Karpas-422 (cell line): ENCODE measurements around the gene AS3MT. TPM values are rescaled to one million over a fixed set of nuclear protein-coding genes. Genes with fewer than 3 reads are reported as not detected.
A peak's percentile ranks its signal among the peaks of the same experiment; 100 is the strongest.
"Not testable (repeated sequence)": the region's sequence is repeated elsewhere in the genome, so short reads cannot be mapped to it uniquely, and the experiment has no call there.

Experiments
- DNase-seq: peaks from one replicate; pipeline ENCODE4 v3.0.0-alpha.2; 2015
- H2AFZ ChIP-seq: fragments of 200-600 bp; sonication (generic); 2 replicates; pipeline ENCODE4 v1.6.1; 2014; ENCODE audit warnings: antibody characterized with exemption, low read length, mixed read lengths
- H3K27ac ChIP-seq: fragments of 200-600 bp; sonication (generic); 2 replicates; pipeline ENCODE4 v1.5.1; 2014; ENCODE audit warnings: mild to moderate bottlenecking, low read length, moderate library complexity
- H3K27me3 ChIP-seq: fragments of 200-600 bp; sonication (generic); 2 replicates; pipeline ENCODE4 v1.6.1; 2014; ENCODE audit warnings: low read length, mixed read lengths
- H3K36me3 ChIP-seq: fragments of 200-600 bp; sonication (generic); 2 replicates; pipeline ENCODE4 v1.6.1; 2014; ENCODE audit warnings: low read length, mixed read lengths; ENCODE audit not compliant: insufficient read depth
- H3K4me1 ChIP-seq: fragments of 200-600 bp; sonication (generic); 2 replicates; pipeline ENCODE4 v1.6.1; 2014; ENCODE audit warnings: mild to moderate bottlenecking, low read length, mixed read lengths
- H3K4me2 ChIP-seq: fragments of 200-600 bp; sonication (generic); 2 replicates; pipeline ENCODE4 v1.6.1; 2014; ENCODE audit warnings: low read length, low read depth, mild to moderate bottlenecking; ENCODE audit not compliant: poor library complexity, severe bottlenecking
- H3K4me3 ChIP-seq: fragments of 200-600 bp; sonication (generic); 2 replicates; pipeline ENCODE4 v1.5.1; 2014; ENCODE audit warnings: mild to moderate bottlenecking, antibody characterized with exemption, low read length, mixed read lengths
- H3K79me2 ChIP-seq: fragments of 200-600 bp; sonication (generic); 2 replicates; pipeline ENCODE4 v1.6.1; 2014; ENCODE audit warnings: mild to moderate bottlenecking, low read length, mixed read lengths
- H3K9ac ChIP-seq: fragments of 200-600 bp; sonication (generic); 2 replicates; pipeline ENCODE4 v1.6.0; 2014; ENCODE audit warnings: low read length
- H3K9me2 ChIP-seq: fragments of 200-600 bp; sonication (generic), shearing (Covaris generic); replicated peaks from 2 replicates; pipeline ENCODE4 v1.6.0; 2014; ENCODE audit warnings: mild to moderate bottlenecking, low read length, moderate library complexity; ENCODE audit not compliant: insufficient read depth
- H3K9me3 ChIP-seq: fragments of 300-700, 200-600 bp; sonication (generic); 2 replicates; pipeline ENCODE4 v1.6.1; 2014; ENCODE audit warnings: low read length, mixed read lengths
- H4K20me1 ChIP-seq: fragments of 200-600 bp; sonication (generic); 2 replicates; pipeline ENCODE4 v1.6.1; 2014; ENCODE audit warnings: mild to moderate bottlenecking, antibody characterized with exemption, low read length, low read depth; ENCODE audit not compliant: insufficient read depth
- total RNA-seq: library from RNA; depleted of rRNA; stranded (reverse); fragments of >200 nt; shearing (Covaris generic); gene quantifications from 2 replicates; pipeline ENCODE4 v1.2.3, GENCODE V29; 2014; ENCODE audit warnings: low replicate concordance

The AS3MT gene
- total RNA-seq, 1 experiment from 2014 or later: not detected

DNA sequence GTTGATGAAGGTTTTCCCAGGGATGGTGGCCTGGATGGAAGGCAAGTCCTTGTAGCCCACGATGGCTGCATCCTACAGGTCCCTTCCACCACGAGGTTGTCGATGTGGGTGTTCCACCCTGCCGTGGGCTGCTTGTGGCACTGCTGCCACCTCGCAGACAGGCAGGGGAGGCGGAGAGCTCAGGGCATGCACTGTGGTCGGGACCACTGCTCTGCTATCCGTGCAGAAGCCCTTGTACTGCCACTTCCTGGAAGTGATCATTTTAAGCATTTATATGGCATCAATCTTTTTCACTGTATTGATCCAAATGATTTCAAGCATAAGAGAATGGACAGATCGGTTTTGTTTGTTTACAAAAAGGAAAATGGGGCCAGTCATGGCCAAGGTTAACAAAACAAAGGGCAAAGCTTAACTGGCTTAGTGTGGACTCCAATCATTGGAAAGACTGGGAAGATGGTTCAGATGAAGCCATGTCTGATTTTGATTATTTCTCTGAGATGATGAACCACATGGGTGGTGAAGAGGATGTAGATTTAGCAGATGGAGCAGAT, 23.8 kb upstream of the AS3MT start:
- Histone ChIP-seq H2AFZ (no peak overlapping the region), H3K79me2 (no peaks in the 10 kb centered on the region), H3K36me3 (no peaks in the 10 kb centered on the region)

DNA sequence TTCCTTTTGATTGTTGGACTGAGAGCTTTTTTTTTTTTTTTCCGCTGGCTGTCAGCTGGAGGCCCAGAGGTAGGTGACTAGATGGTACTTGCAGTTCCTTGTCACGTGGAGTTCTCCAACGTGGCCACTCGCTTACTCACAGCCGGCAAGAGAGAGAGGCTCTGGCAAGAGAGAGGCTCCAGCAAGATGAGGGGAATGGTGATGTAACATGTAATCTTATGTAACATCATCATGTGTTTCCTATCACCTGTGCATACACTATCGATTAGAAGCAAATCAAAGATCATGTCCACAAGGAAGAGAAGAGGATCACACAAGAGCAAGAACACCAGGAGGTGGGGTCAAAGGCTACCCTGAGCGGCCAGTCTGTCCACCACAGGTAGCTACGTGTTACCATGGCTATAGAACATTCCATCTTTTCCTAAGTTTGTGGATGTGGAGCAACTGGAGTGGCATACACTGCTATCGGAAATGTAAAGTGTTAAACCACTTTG, 19.2 kb upstream of the AS3MT start:
- H3K27me3 ChIP-seq: no peaks in the 10 kb centered on the region
- H2AFZ ChIP-seq: no peak overlapping the region
- H3K4me2 ChIP-seq: no peak overlapping the region
- no peak overlapping the region for H3K27ac ChIP-seq
- H3K9me2 ChIP-seq: no peaks in the 10 kb centered on the region
- DNase-seq: no peak
- H4K20me1 ChIP-seq: no peaks in the 10 kb centered on the region
- no peak overlapping the region for H3K9ac ChIP-seq
- peaks cover 2% of the 10 kb centered on the region; the same call in 1 of the 2 replicates for H3K4me1 ChIP-seq
- peaks cover 3% of the 10 kb centered on the region for H3K79me2 ChIP-seq
- no peak overlapping the region for H3K4me3 ChIP-seq
- H3K9me3 ChIP-seq: no peaks in the 10 kb centered on the region
- H3K36me3 ChIP-seq: no peaks in the 10 kb centered on the region

More for the DNA sequence above, 23.8 kb upstream of the AS3MT start:
- no peak overlapping the region for H3K4me2 ChIP-seq
- no peaks in the 10 kb centered on the region for H3K9me2 ChIP-seq
- no peaks in the 10 kb centered on the region for H3K4me1 ChIP-seq
- H3K27ac ChIP-seq: no peak overlapping the region
- DNase-seq: no peak
- no peaks in the 10 kb centered on the region for H3K27me3 ChIP-seq
- no peak overlapping the region for H3K9ac ChIP-seq
- H4K20me1 ChIP-seq: no peaks in the 10 kb centered on the region
- no peaks in the 10 kb centered on the region for H3K9me3 ChIP-seq
- H3K4me3 ChIP-seq: no peak overlapping the region

GRCh38 chr10:102853237-102853636, 16.0 kb upstream of the AS3MT start:
- H3K9ac ChIP-seq, H2AFZ ChIP-seq, H3K27me3 ChIP-seq, H3K36me3 ChIP-seq, DNase-seq, H3K27ac ChIP-seq, H3K9me3 ChIP-seq, H3K9me2 ChIP-seq, H4K20me1 ChIP-seq: not testable (repeated sequence)
- peaks cover 23% of the 10 kb centered on the region for H3K79me2 ChIP-seq
- peaks cover 12% of the 10 kb centered on the region for H3K4me1 ChIP-seq
- peak overlapping the region; percentile 68 for H3K4me2 ChIP-seq
- peak overlapping the region; percentile 99; the same call in 1 of the 2 replicates for H3K4me3 ChIP-seq

- H3K9me3 ChIP-seq, H3K9me2 ChIP-seq, DNase-seq, H3K27ac ChIP-seq, H3K9ac ChIP-seq, H3K36me3 ChIP-seq, H4K20me1 ChIP-seq, H2AFZ ChIP-seq, H3K27me3 ChIP-seq: not testable (repeated sequence)
- H3K79me2 ChIP-seq: peaks cover 27% of the 10 kb centered on the region
- peak overlapping the region; percentile 99; the same call in 1 of the 2 replicates for H3K4me3 ChIP-seq
- H3K4me1 ChIP-seq: peaks cover 12% of the 10 kb centered on the region
- H3K4me2 ChIP-seq: peak overlapping the region; percentile 68
Observed at GRCh38 chr10:102855731-102856436, 13.4 kb upstream of the AS3MT start.

GRCh38 chr10:102856758-102857424, 12.4 kb upstream of the AS3MT start:
- Histone ChIP-seq H3K27ac (no peak overlapping the region), H3K9me2 (no peaks in the 10 kb centered on the region), H3K4me3 (no peak overlapping the region), H3K4me2 (peak overlapping the region; percentile 18), H3K27me3 (no peaks in the 10 kb centered on the region), H3K9me3 (no peaks in the 10 kb centered on the region), H3K4me1 (peaks cover 12% of the 10 kb centered on the region), H3K36me3 (0 out of 2 replicates have a peak, but pooled peaks cover 3% of the 10 kb centered on the region), H3K79me2 (peaks cover 27% of the 10 kb centered on the region), H3K9ac (no peak overlapping the region), H4K20me1 (no peaks in the 10 kb centered on the region), H2AFZ (no peak overlapping the region)
- DNase-seq: no peak

GRCh38 chr10:102859911-102860310, 9.4 kb upstream of the AS3MT start:
- Histone ChIP-seq H3K27me3 (no peaks in the 10 kb centered on the region), H2AFZ (no peak overlapping the region), H3K4me2 (no peak overlapping the region), H3K9me3 (no peaks in the 10 kb centered on the region), H3K27ac (no peak overlapping the region), H3K4me3 (no peak overlapping the region), H3K4me1 (peaks cover 11% of the 10 kb centered on the region), H3K9me2 (no peaks in the 10 kb centered on the region), H3K36me3 (0 out of 2 replicates have a peak, but pooled peaks cover 3% of the 10 kb centered on the region), H3K9ac (no peak overlapping the region), H3K79me2 (peaks cover 26% of the 10 kb centered on the region), H4K20me1 (no peaks in the 10 kb centered on the region)
- no peak for DNase-seq

DNA sequence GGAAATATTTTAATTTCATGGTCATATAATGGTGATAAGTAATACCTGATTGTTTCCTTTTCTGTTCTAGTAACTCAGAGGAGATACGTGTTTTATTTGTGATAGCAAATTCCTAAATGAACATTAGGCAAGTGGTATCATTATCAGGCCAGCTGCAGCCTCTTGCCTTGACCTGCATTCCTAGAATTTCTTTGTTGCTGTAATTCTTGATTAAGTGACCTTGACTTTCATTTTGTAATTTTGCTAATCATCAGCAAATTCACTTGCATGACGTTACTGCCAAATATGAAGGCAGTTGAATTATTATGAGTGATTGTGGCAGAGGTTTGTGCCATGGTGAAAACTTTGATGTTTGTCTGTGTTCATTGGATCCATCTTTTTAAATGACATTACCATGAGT, 5.6 kb upstream of the AS3MT start:
- no peaks in the 10 kb centered on the region for H3K27me3 ChIP-seq
- H3K9me3 ChIP-seq: no peaks in the 10 kb centered on the region
- H3K4me2 ChIP-seq: no peak overlapping the region
- H3K4me3 ChIP-seq: no peak overlapping the region
- H3K79me2 ChIP-seq: peaks cover 4% of the 10 kb centered on the region; the same call in 1 of the 2 replicates
- no peak overlapping the region for H2AFZ ChIP-seq
- no peak overlapping the region for H3K9ac ChIP-seq
- DNase-seq: peak; percentile 30
- no peaks in the 10 kb centered on the region for H3K9me2 ChIP-seq
- H4K20me1 ChIP-seq: no peaks in the 10 kb centered on the region
- H3K4me1 ChIP-seq: no peaks in the 10 kb centered on the region
- no peak overlapping the region for H3K27ac ChIP-seq
- 0 out of 2 replicates have a peak, but pooled peaks cover 3% of the 10 kb centered on the region for H3K36me3 ChIP-seq

- H3K4me2 ChIP-seq: no peak overlapping the region
- no peaks in the 10 kb centered on the region for H3K79me2 ChIP-seq
- H3K9me2 ChIP-seq: no peaks in the 10 kb centered on the region
- H3K27me3 ChIP-seq: no peaks in the 10 kb centered on the region
- H4K20me1 ChIP-seq: no peaks in the 10 kb centered on the region
- H3K36me3 ChIP-seq: no peaks in the 10 kb centered on the region
- H3K9ac ChIP-seq: no peak overlapping the region
- H3K9me3 ChIP-seq: no peaks in the 10 kb centered on the region
- H3K4me1 ChIP-seq: no peaks in the 10 kb centered on the region
- H3K27ac ChIP-seq: no peak overlapping the region
- no peak for DNase-seq
- no peak overlapping the region for H2AFZ ChIP-seq
- no peak overlapping the region for H3K4me3 ChIP-seq
Observed at GRCh38 chr10:102865620-102866019, 3.6 kb upstream of the AS3MT start.
